Calu3 (cell line): Measurements from ENCODE around the gene FAF1. TPM values are rescaled to one million over a fixed set of nuclear protein-coding genes. Genes with fewer than 3 reads are reported as not detected.

Source experiments
- BruUV-seq: library from RNA; stranded (reverse); fragments of 400-500 nt; replicated peaks from 2 replicates; lab custom pipeline; 2021; lab: Mats Ljungman, UMichigan
- CTCF ChIA-PET: fragments of 300-600 bp; sonication (Branson Sonifier 250); formaldehyde crosslinking; loops from one replicate; lab custom pipeline; 2022; ENCODE audit warnings: antibody characterized with exemption; lab: Charles Lee
- DNase-seq: peaks from one replicate; pipeline ENCODE4 v3.0.0; 2022
- H3K27ac Mint-ChIP-seq: one replicate; pipeline ENCODE4 v1.8.0; 2022; ENCODE audit warnings: mixed read lengths; ENCODE audit not compliant: unreplicated experiment
- H3K27me3 Mint-ChIP-seq: one replicate; pipeline ENCODE4 v1.8.0; 2022; ENCODE audit warnings: mixed read lengths; ENCODE audit not compliant: unreplicated experiment
- H3K36me3 Mint-ChIP-seq: one replicate; pipeline ENCODE4 v1.8.0; 2022; ENCODE audit warnings: mild to moderate bottlenecking, moderate library complexity, mixed read lengths; ENCODE audit not compliant: insufficient read depth, unreplicated experiment
- H3K4me1 Mint-ChIP-seq: one replicate; pipeline ENCODE4 v1.8.0; 2022; ENCODE audit warnings: mild to moderate bottlenecking, low read depth, mixed read lengths; ENCODE audit not compliant: unreplicated experiment
- H3K4me3 Mint-ChIP-seq: one replicate; pipeline ENCODE4 v1.8.0; 2022; ENCODE audit warnings: mild to moderate bottlenecking, low read depth, moderate library complexity, mixed read lengths; ENCODE audit not compliant: unreplicated experiment
- H3K9me3 Mint-ChIP-seq: one replicate; pipeline ENCODE4 v1.8.0; 2022; ENCODE audit warnings: low read depth, mixed read lengths; ENCODE audit not compliant: unreplicated experiment
- CTCF ChIP-seq: fragments of 200-600 bp; IDR thresholded peaks from one replicate; pipeline ENCODE4 v1.8.0; 2022; ENCODE audit warnings: antibody characterized with exemption; ENCODE audit not compliant: unreplicated experiment
- intact Hi-C: fragments of 100-400 bp; cut with micrococcal nuclease; formaldehyde crosslinking; loops from one replicate; pipeline ENCODE4 v1.10.0; 2022; ENCODE audit not compliant: unreplicated experiment
- total RNA-seq: library from RNA; stranded (reverse); gene quantifications from 2 replicates; pipeline ENCODE4 v1.2.3, GENCODE V29; 2022

Gene FAF1
- total RNA-seq, 1 experiment from 2014 or later = 104 TPM

GRCh38 chr1:50975436-50975835 is 15.4 kb upstream of the FAF1 start:
- intact Hi-C loops = no loop called here
- DNase-seq = no peak
- Mint-ChIP-seq H3K4me1 (peaks cover 26% of the 10 kb centered on the region), H3K9me3 (no peaks in the 10 kb centered on the region), H3K27ac (peak overlapping the region; percentile 96), H3K4me3 (no peak overlapping the region), H3K27me3 (no peaks in the 10 kb centered on the region), H3K36me3 (peaks cover 75% of the 10 kb centered on the region)
- TF ChIP-seq CTCF = no peak
- CTCF ChIA-PET = no interaction called here
- no TSS peak for BruUV-seq

- Mint-ChIP-seq H3K9me3 (no peaks in the 10 kb centered on the region), H3K4me1 (peaks cover 26% of the 10 kb centered on the region), H3K27ac (peak overlapping the region; percentile 90), H3K27me3 (no peaks in the 10 kb centered on the region), H3K36me3 (peaks cover 84% of the 10 kb centered on the region), H3K4me3 (peak overlapping the region; percentile 87)
- no peak for TF ChIP-seq CTCF
- DNase-seq = no peak
- CTCF ChIA-PET = no interaction called here
- intact Hi-C loops = no loop called here
- BruUV-seq = no TSS peak
These were observed 14.5 kb upstream of the FAF1 start for GRCh38 chr1:50974618-50974935.

GRCh38 chr1:50973875-50974617 is 14.0 kb upstream of the FAF1 start:
- CTCF ChIA-PET = no interaction called here
- intact Hi-C loops = no loop called here
- H3K27ac Mint-ChIP-seq = peak overlapping the region; percentile 90
- BruUV-seq = no TSS peak
- peak; percentile 33 for DNase-seq
- no peak for TF ChIP-seq CTCF
- peak overlapping the region; percentile 87 for H3K4me3 Mint-ChIP-seq
- peaks cover 22% of the 10 kb centered on the region for H3K4me1 Mint-ChIP-seq
- no peaks in the 10 kb centered on the region for H3K27me3 Mint-ChIP-seq
- no peaks in the 10 kb centered on the region for H3K9me3 Mint-ChIP-seq
- peaks cover 85% of the 10 kb centered on the region for H3K36me3 Mint-ChIP-seq

- peaks cover 17% of the 10 kb centered on the region for H3K4me1 Mint-ChIP-seq
- peak overlapping the region; percentile 90 for H3K27ac Mint-ChIP-seq
- peaks cover 85% of the 10 kb centered on the region for H3K36me3 Mint-ChIP-seq
- TF ChIP-seq CTCF = no peak
- no peaks in the 10 kb centered on the region for H3K9me3 Mint-ChIP-seq
- no TSS peak for BruUV-seq
- DNase-seq = no peak
- H3K27me3 Mint-ChIP-seq = no peaks in the 10 kb centered on the region
- intact Hi-C loops = no loop called here
- H3K4me3 Mint-ChIP-seq = peak overlapping the region; percentile 87
- CTCF ChIA-PET = interaction anchor here (0.6 kb wide), 1 partner anchor 207 kb away, joined by 3 read pairs; no protein-coding TSS in a partner anchor
These were observed 13.2 kb upstream of the FAF1 start for GRCh38 chr1:50973255-50973654.
